Tibial artery (tissue), 4 donors: ENCODE measurements around the gene CPLANE2.
"Not testable (repeated sequence)": the region's sequence is repeated elsewhere in the genome, so short reads cannot be mapped to it uniquely, and the experiment has no call there.

Experiments used
- DNase-seq, 2 donors: peaks; one replicate each; pipeline ENCODE4 v3.0.0-alpha.2; 2019
- H3K27ac ChIP-seq, 2 donors: fragments of 200-600 bp; sonication (generic) in 1 of 2; 1 replicate in 1 of 2; 2 replicates in 1 of 2; pipeline ENCODE4 v1.5.1; 2018 to 2019; ENCODE audit warnings: mild to moderate bottlenecking in 1 of 2
- H3K27me3 ChIP-seq, 2 donors: fragments of 200-600 bp; sonication (generic) in 1 of 2; one replicate each; pipeline versions ENCODE4 v1.5.1 to v1.6.0; 2016 to 2019
- H3K36me3 ChIP-seq, 3 donors: fragments of 200-600 bp; sonication (generic) in 2 of 3; one replicate each; pipeline ENCODE4 v1.5.1; 2016 to 2019; ENCODE audit warnings: mild to moderate bottlenecking in 2 of 3
- H3K4me1 ChIP-seq, 4 donors: fragments of 200-600 bp; sonication (generic) in 2 of 4; 1 replicate in 3 of 4; 2 replicates in 1 of 4; pipeline ENCODE4 v1.5.1; 2016 to 2019
- H3K4me3 ChIP-seq, 2 donors: fragments of 200-600 bp; sonication (generic) in 1 of 2; 1 replicate in 1 of 2; 2 replicates in 1 of 2; pipeline ENCODE4 v1.5.1; 2018 to 2019; ENCODE audit warnings: mild to moderate bottlenecking in 2 of 2
- H3K9me3 ChIP-seq, 3 donors: fragments of 200-600 bp; sonication (generic) in 1 of 3; one replicate each; pipeline ENCODE4 v1.5.1; 2016 to 2019
- CTCF ChIP-seq, 2 experiments: fragments of 200-600 bp in 1 of 2; fragments of 450-650 bp in 1 of 2; IDR thresholded peaks; one replicate each; pipeline ENCODE4 v1.5.1; 2017 to 2019; ENCODE audit warnings: antibody characterized with exemption in 2 of 2, mild to moderate bottlenecking in 1 of 2, moderate library complexity in 1 of 2
- intact Hi-C: fragments of 100-400 bp; cut with DNase I; formaldehyde crosslinking; loops from one replicate; pipeline ENCODE4 v1.15.0; 2023; ENCODE audit warnings: low total_unique reads

Gene CPLANE2

DNA sequence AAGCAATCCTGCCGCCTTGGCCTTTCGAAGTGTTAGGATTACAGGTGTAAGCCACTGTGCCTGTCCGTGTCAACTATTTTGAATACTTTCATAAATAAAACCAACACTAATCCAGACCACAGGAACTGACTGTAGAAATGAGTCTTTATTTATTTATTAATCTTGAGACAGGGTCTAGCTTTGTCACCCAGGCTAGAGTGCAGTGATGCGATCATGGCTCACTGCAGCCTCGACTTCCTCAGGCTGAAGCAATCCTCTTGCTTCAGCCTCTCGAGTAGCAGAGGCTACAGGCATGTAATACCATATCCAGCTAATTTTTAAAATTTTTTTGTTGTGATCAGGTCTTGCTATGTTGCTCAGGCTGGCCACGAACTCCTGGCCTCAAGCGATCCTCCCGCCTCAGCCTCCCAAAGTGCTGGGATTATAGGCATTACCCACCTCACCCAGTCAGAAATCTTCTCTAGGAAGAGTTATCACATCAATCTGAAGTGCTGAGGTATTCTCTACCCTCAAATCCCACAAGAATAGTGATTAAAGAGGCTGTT lies 21.7 kb upstream of the CPLANE2 start:
- DNase-seq, result peak in 1 of 2 donors; percentile 29
- Histone ChIP-seq H3K27ac (no peak overlapping the region), H3K4me3 (no peak overlapping the region), H3K9me3 (no peaks in the 10 kb centered on the region), H3K4me1 (peaks cover 0 to 79% (median 14%) of the 10 kb centered on the region in 4 donors), H3K27me3 (no peaks in the 10 kb centered on the region), H3K36me3 (peaks cover 19 to 29% (median 28%) of the 10 kb centered on the region in 3 donors)
- intact Hi-C loops, result no loop called here
- no peak for TF ChIP-seq CTCF (IDR thresholded peaks at IDR 0.05)

DNA sequence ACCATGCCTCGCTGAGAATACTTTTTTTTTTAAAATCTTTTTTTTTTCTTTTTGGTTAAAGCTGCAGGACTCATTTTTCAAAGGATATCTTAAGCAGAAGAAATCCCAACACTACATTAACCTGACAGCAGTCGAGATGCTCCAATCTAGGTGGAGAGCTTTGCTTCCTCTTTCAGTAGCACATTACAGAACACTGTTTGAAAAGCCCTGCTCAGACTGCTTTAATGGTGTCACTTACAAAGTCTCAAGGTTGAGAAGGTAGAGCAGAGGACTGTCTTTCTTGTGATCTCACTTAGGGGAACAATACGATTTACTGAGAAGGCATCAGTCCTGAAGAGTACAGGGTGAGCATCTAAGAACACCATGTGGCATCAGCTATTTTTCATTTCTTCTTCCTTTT lies 21.0 kb upstream of the CPLANE2 start:
- no peak for TF ChIP-seq CTCF (IDR thresholded peaks at IDR 0.05)
- Histone ChIP-seq H3K4me1 (peaks cover 0 to 79% (median 14%) of the 10 kb centered on the region in 4 donors), H3K4me3 (no peak overlapping the region), H3K9me3 (no peaks in the 10 kb centered on the region), H3K27me3 (no peaks in the 10 kb centered on the region), H3K36me3 (peaks cover 25 to 35% (median 35%) of the 10 kb centered on the region in 3 donors), H3K27ac (no peak overlapping the region)
- no peak for DNase-seq
- intact Hi-C loops, result no loop called here

- H3K4me3 ChIP-seq, DNase-seq, intact Hi-C loops, H3K9me3 ChIP-seq, H3K27me3 ChIP-seq, H3K27ac ChIP-seq: not testable (repeated sequence)
- Histone ChIP-seq H3K4me1 (peaks cover 0 to 79% (median 16%) of the 10 kb centered on the region in 4 donors), H3K36me3 (peaks cover 25 to 39% (median 37%) of the 10 kb centered on the region in 3 donors)
Observed at GRCh38 chr1:16257556-16257955, 20.6 kb upstream of the CPLANE2 start.

DNA sequence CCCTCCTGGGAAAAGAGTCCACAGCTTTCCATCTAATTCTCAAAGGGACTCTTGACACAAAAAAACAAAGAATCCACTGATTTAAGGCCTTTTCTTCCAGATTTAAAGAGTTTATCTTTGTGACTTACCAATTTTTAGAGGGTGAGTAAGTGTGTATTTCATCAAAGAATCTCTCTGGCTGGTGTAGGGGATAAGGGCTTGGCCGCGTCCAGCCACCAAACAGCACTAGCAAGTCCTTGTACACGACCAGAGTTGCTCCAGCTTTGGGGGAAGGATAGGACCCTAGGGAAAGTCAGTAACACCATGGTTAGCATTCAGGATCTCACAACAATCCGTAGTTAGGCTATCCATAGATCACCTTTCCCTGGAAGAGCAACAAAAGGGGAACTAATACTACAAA lies 19.5 kb upstream of the CPLANE2 start:
- Histone ChIP-seq H3K27ac (peak overlapping the region in 1 of 2 donors; percentile 5), H3K4me1 (peaks cover 0 to 82% (median 18%) of the 10 kb centered on the region in 4 donors), H3K4me3 (no peak overlapping the region), H3K27me3 (no peaks in the 10 kb centered on the region), H3K36me3 (peaks cover 36 to 50% (median 46%) of the 10 kb centered on the region in 3 donors), H3K9me3 (no peaks in the 10 kb centered on the region)
- no peak for DNase-seq
- no peak for TF ChIP-seq CTCF (IDR thresholded peaks at IDR 0.05)
- intact Hi-C loops, result no loop called here

GRCh38 chr1:16254263-16254928 lies 17.4 kb upstream of the CPLANE2 start:
- no peak for TF ChIP-seq CTCF (IDR thresholded peaks at IDR 0.05)
- peak; percentile 14 to 29 for DNase-seq
- Histone ChIP-seq H3K4me3 (no peak overlapping the region), H3K4me1 (peaks cover 0 to 84% (median 34%) of the 10 kb centered on the region in 4 donors), H3K27me3 (no peaks in the 10 kb centered on the region), H3K27ac (peak overlapping the region; percentile 26 to 83), H3K36me3 (peaks cover 42 to 58% (median 53%) of the 10 kb centered on the region in 3 donors), H3K9me3 (no peaks in the 10 kb centered on the region)
- intact Hi-C loops, result no loop called here

DNA sequence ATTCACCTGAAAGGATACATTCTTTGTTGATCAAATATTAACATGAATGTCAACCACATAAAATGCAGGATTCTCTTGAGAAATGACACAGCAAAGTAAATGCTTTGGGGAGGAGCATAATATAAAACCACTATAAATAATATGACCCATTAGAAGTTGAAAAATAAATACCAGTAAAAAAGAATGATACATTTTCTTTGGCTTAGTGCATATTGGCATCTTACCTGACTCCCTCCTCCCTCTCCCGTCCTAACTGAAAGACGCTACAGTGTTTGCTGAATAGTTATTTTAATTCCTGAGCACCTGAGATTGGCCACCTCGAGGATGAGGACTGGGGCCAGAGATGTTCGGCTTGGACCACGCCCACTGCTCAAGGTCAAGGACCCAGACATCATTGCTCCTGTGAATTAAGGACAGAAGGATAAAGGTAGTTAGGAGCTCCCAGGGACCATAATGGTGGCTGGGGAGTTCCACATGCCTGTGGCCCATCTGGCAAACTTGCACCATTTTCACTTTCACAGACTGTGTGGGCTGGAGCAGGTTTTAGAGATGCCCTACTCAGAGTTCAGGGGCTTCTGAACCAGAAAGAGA lies 16.4 kb upstream of the CPLANE2 start:
- Histone ChIP-seq H3K9me3 (no peaks in the 10 kb centered on the region), H3K27ac (peak overlapping the region; percentile 77 to 83), H3K4me3 (no peak overlapping the region), H3K4me1 (peaks cover 0 to 84% (median 39%) of the 10 kb centered on the region in 4 donors), H3K27me3 (no peaks in the 10 kb centered on the region), H3K36me3 (peaks cover 42 to 58% (median 53%) of the 10 kb centered on the region in 3 donors)
- no peak for TF ChIP-seq CTCF (IDR thresholded peaks at IDR 0.05)
- peak; percentile 11 to 38 for DNase-seq
- intact Hi-C loops, result no loop called here
